ENCODE results near the gene EIF4G3. TPM values are rescaled to one million over a fixed set of nuclear protein-coding genes. Genes with fewer than 3 reads are reported as not detected.

The EIF4G3 gene, protein sequence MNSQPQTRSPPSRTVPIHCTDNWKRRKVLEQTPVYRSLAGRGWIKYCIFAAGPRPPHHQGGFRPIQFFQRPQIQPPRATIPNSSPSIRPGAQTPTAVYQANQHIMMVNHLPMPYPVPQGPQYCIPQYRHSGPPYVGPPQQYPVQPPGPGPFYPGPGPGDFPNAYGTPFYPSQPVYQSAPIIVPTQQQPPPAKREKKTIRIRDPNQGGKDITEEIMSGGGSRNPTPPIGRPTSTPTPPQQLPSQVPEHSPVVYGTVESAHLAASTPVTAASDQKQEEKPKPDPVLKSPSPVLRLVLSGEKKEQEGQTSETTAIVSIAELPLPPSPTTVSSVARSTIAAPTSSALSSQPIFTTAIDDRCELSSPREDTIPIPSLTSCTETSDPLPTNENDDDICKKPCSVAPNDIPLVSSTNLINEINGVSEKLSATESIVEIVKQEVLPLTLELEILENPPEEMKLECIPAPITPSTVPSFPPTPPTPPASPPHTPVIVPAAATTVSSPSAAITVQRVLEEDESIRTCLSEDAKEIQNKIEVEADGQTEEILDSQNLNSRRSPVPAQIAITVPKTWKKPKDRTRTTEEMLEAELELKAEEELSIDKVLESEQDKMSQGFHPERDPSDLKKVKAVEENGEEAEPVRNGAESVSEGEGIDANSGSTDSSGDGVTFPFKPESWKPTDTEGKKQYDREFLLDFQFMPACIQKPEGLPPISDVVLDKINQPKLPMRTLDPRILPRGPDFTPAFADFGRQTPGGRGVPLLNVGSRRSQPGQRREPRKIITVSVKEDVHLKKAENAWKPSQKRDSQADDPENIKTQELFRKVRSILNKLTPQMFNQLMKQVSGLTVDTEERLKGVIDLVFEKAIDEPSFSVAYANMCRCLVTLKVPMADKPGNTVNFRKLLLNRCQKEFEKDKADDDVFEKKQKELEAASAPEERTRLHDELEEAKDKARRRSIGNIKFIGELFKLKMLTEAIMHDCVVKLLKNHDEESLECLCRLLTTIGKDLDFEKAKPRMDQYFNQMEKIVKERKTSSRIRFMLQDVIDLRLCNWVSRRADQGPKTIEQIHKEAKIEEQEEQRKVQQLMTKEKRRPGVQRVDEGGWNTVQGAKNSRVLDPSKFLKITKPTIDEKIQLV (N-terminal part only)
- 102 TPM for total RNA-seq

DNA sequence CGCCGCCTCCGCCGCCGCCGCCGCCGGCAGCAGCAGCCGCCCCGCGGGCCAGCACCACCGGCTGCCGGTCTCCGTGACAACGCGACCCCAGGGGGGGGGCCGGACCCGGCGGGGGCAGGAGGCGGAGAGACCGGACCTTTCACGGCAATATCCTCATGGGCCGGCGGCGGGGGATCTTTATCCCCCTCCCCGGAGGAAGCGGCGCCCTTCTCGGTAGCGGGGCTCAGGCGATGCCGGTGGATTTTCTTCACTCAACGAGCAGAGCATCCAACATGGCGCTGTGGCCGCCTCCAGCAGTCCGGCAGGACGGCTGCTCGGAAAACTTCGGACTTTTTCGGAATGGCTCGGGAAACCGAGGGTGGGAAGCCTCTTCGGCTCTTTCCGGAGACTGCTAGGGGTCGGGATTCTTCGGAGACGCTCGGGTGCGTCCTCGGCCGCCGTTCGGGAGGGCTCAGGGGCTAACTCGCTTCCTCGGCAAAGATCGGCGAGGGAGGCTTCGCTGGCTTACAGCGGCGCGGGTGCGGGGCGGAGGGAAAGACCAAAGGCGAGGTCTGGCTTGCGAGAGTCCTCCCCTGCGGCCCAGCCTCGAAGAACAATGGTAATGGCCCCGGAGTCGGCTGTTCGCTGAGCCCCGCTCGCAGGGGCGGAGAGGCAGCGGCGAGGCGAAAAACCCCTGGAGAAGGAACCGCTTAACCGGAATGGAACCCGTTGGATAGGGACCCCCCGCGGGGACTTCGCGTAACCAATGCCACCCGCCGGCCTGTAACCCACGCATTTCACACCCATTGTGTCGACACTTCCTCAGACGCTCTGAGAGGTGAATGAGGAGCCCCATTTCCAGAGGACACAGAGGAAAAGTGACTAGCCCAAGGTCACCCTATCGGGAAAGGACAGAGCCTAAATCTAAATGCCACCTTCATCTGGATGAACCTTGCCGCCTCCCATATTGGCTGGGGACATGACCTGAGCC, at the start of gene EIF4G3:
EIF4G3 (minus strand) TSS at position 312 of the 970 bp plus-strand sequence. CDS start 174,155 bp downstream, outside the sequence.

DNA sequence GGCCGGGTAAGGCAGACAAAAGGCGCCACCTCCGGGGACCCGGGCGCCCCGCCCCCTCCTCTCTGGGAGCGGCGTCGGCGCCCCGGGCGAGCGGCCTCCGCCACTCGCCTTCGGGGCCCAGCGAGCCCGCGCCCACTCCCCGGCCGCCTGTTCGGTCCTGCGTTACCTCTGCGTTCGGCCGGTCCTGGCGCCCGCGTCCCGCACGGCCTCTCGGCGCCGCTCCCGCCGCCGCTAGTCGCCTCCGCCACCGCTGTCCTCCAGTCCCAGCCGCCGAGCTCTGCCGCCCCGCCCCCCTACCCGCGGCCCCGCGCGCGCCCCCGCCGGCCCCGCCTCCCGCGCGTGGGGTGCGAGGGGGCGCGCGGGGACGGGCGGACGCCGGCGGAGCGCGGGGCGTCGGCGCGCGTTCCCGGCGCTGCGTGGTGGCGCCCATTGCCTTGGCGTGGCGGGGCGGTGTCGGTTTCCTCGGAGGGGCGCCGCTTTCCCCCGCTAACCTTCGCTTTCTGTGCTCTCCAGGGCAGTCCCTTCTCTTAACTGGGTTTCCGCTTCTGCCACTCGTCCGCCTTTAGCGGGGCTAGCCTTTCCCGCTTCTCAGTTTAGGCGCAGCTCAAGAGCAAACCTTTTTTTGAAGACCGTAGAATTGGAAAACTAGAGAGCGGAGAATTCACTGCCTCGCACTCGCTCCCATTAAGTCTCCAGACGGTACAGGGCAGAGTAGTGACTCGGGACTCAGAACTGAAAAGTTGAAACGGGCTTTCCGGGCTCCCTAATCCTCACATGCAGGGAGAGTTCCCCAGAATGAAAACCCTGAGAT, 389.5 kb downstream of the EIF4G3 start, which contains the start of gene HP1BP3:
HP1BP3 (minus strand) TSS at position 279 of the 811 bp plus-strand sequence. CDS start 6,867 bp downstream, outside the sequence.

Small RNA genes lying within 50 kb of the gene (small RNA-seq; reads per million reads assigned to genes)
- gene AL627311.1 (ENCODE audit: low replicate concordance): not detected
- gene MIR1256 (ENCODE audit: low replicate concordance): 0.09 reads per million
- gene RNU7-200P (ENCODE audit: low replicate concordance): not detected

Other genes starting within 250 kb of the EIF4G3 start
- gene ECE1, start 113.6 kb upstream of the EIF4G3 start, total RNA-seq: 11.0 TPM

Measured in parietal lobe (tissue), 2 donors.